T-helper 17 cell (primary cell): ENCODE data around the gene CYP11A1. TPM values are rescaled to one million over a fixed set of nuclear protein-coding genes. Genes with fewer than 3 reads are reported as not detected.

Experiments
- ATAC-seq: fragments of 150-1000 bp; cut with Tn5 transposase; 2 replicates; pipeline ENCODE4 v1.10.0; 2021; ENCODE audit warnings: mild to moderate bottlenecking, moderate library complexity
- DNase-seq, 3 donors: peaks; one replicate each; pipeline versions ENCODE4 v3.0.0 to v3.0.0-alpha.2; 2020 to 2021
- H3K9me3 ChIP-seq: one replicate; pipeline ENCODE4 v1.7.0; 2013; ENCODE audit warnings: low read length, mild to moderate bottlenecking; ENCODE audit not compliant: control insufficient read depth, poor library complexity, severe bottlenecking
- H3K27ac Mint-ChIP-seq: one replicate; pipeline ENCODE4 v1.8.0; 2022; ENCODE audit warnings: mild to moderate bottlenecking, moderate library complexity, mixed read lengths
- H3K27me3 Mint-ChIP-seq: one replicate; pipeline ENCODE4 v1.8.0; 2022; ENCODE audit warnings: mixed read lengths
- H3K36me3 Mint-ChIP-seq: one replicate; pipeline ENCODE4 v1.8.0; 2022; ENCODE audit warnings: low read depth, mixed read lengths
- H3K4me1 Mint-ChIP-seq: one replicate; pipeline ENCODE4 v1.8.0; 2022; ENCODE audit warnings: mild to moderate bottlenecking, mixed read lengths
- H3K4me3 Mint-ChIP-seq: one replicate; pipeline ENCODE4 v1.8.0; 2022; ENCODE audit warnings: mild to moderate bottlenecking, moderate library complexity, mixed read lengths
- total RNA-seq, 4 donors: library from RNA in 2 of 4; stranded (reverse) in 2 of 4; gene quantifications; one replicate each; pipeline ENCODE4 v1.2.3 and lab custom pipeline; 2022 to 2026

Gene CYP11A1
- total RNA-seq, 2 donors from 2014 or later, result not detected

DNA sequence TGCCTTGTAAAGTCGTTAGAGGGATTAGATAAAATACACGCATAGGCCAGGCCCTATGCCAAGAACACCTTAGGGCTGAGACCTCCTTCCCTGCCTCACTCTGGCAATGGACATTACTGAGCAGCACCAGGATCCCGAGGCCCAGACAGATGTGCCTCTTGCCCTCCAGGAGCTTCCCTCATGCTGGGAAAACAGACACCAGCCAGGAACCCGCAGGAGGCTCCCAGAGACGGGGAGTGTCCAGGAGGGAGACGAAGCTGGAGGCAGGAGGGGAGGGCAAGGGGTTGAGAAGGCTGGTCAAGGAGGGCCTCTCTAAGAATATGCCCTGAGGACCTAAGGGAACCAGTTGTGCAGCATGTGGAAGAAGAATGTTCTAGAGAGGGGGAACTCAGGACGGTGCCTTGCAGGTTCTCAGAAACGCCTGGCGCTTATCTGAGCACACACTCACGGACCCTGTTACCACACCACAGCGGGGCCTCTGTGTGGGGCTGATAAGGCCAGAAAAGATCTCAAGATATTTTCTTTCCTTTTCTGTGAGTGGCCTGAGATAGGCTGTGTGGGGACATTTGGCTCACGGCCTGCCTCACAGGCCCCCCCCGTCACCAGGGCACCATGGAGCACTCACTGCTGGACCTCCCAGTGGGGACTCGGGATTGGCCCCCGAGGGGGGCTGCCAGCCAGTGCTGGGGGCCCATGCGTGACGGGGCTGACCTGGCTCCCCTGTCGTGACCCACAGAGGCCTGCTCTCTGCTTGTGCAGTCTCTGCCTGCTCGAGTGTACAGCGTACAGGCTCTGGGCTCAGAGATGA, 22.0 kb upstream of the CYP11A1 start:
- Mint-ChIP-seq H3K27me3 (no peaks in the 10 kb centered on the region), H3K4me1 (peaks cover 14% of the 10 kb centered on the region), H3K4me3 (no peak overlapping the region), H3K27ac (no peak overlapping the region), H3K36me3 (no peaks in the 10 kb centered on the region)
- no peaks in the 10 kb centered on the region for H3K9me3 ChIP-seq
- no peak for ATAC-seq
- no peak for DNase-seq

DNA sequence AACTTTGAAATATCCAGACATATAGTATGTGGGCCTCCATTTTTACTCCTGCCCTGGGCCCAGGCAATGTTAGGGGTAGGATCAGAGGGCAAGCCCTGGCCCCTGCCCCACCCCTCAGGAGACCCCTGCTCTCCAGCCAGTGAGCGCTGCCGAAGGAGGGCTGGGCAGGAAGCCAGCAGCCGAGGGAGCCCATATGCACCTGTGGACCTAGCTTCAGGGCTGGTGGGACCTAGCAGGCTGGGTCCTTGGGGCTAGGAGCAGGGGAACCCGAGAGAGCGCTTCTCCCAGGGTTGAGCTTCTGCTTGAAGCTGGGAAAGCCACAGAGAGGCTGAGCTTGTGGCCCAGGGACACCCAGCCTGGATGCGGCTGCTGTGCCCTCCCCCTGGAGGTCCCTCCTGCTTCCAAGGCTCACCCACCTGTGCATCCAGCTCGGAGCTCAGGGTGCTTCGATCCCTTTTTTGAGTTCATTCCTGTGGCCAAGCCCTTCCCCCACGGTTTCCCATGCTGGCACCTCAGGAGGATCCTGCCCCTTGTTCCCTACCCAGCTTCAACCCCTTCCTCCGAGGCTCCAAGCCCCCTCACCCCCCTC, 21.0 kb upstream of the CYP11A1 start:
- H3K36me3 Mint-ChIP-seq, result no peaks in the 10 kb centered on the region
- H3K27me3 Mint-ChIP-seq, result no peaks in the 10 kb centered on the region
- H3K9me3 ChIP-seq, result no peaks in the 10 kb centered on the region
- ATAC-seq, result no peak
- no peak for DNase-seq
- no peak overlapping the region for H3K4me3 Mint-ChIP-seq
- peaks cover 23% of the 10 kb centered on the region for H3K4me1 Mint-ChIP-seq
- no peak overlapping the region for H3K27ac Mint-ChIP-seq

DNA sequence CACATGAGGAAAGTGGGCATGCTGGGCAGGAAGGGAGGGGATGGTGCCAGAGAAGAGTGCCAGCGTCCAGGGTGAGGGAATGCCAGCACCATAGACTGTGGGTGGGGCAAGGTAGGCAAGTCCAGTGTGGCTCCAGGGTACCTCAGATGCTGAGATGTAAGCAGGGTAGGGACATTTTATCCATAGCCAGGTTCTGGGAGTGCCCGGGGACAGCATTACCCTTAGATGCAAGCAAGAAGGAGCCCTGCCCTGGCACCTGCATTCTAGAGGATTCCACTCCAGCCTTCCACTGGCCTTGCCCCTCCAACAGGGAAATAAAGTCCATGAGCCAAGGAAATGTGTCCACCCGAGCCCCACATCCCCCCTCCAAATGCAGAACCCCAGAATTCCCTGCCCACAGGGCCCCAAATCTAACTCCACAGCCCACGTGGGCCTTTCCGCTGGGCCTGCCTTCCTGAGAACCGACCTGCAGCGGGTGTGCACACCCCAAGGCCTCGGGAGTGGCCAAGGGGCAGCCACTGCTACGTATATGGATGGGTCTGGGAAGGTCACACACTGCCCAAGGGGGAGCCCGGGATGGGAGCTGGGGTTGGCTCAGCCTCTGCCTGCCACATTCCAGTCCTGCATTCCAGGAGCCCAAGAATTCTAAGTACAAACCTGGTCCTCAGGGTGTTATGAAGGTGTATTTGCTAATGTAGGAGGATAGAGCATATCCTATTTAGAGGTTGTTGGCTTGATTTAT, 20.3 kb upstream of the CYP11A1 start:
- Mint-ChIP-seq H3K36me3 (no peaks in the 10 kb centered on the region), H3K27ac (no peak overlapping the region), H3K27me3 (no peaks in the 10 kb centered on the region), H3K4me3 (no peak overlapping the region), H3K4me1 (peaks cover 22% of the 10 kb centered on the region)
- no peaks in the 10 kb centered on the region for H3K9me3 ChIP-seq
- DNase-seq, result no peak
- no peak for ATAC-seq

DNA sequence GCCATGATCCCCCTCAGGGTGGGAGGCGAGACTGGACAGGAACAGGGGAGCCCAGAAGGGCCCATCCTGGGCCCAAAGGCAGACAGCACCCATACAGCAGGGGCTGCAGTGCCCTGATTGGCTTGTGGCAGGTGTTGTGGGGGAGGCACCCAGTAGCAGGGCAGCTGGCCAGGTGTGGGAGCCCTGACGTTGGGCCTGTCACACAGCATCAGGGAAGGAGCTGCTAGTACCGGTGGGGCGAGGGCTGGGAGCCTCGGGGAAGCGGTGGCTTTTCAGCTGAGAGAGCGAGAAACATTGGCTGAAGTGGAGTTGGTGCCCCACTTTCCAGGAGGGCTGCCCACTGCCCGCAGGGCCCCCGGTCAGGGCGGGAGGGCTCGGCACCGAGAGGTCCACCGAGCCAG, 19.7 kb upstream of the CYP11A1 start:
- H3K27me3 Mint-ChIP-seq, result no peaks in the 10 kb centered on the region
- no peak for ATAC-seq
- peak overlapping the region; percentile 24 for H3K27ac Mint-ChIP-seq
- no peaks in the 10 kb centered on the region for H3K9me3 ChIP-seq
- peaks cover 21% of the 10 kb centered on the region for H3K4me1 Mint-ChIP-seq
- no peak for DNase-seq
- no peaks in the 10 kb centered on the region for H3K36me3 Mint-ChIP-seq
- H3K4me3 Mint-ChIP-seq, result no peak overlapping the region

DNA sequence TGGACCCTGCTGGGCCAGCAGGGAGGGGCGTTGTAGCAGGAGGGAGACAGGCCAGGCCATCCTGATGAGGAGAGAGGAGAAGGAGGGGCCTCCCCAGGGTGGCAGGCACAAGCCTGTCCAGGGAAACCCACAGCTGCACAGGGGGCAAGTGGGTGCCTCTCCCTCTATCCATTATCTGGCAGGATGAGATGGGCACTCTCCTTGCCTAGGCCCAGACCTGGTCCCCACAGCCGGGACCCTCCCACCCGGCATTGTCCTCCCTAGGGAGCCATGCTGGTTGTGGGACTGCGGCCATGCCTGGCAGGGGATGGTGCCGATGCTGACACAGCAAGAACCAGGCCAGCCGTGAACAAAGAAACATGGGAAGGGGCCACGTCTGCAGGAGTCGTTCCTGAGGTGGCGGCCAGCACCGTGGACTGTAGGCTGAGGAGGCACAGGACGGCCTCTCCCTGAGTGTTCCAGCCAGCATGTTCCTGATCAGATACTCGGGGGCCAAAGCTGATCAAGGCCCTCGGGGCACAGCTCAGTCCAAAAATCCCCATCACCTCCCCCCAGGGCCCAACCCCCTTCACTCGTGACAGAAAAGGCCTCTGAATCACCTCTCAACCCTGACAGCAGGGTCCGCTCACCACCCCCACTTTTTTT, 19.2 kb upstream of the CYP11A1 start:
- Mint-ChIP-seq H3K27ac (peak overlapping the region; percentile 24), H3K36me3 (no peaks in the 10 kb centered on the region)
- H3K9me3 ChIP-seq, result no peaks in the 10 kb centered on the region

DNA sequence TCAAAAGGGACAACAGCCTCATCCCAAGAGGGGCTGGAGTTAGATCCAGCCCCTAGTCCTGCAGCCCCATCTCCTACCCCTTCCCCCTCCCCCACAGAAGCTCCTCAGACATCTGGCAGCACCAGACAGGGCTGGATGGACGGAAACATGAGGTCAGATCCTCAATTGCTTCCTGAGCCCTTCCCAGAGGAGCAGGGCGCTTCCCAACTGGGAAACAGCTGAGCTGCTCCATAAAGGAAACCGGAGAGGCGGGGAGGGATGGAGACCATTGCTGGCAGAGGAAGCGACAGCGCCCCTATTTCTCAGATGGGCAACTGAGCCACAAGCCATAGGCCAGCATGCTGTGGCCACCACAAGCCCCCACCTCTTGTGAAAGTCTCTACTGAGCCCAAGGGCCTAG, 18.3 kb upstream of the CYP11A1 start:
- H3K27me3 Mint-ChIP-seq, result no peaks in the 10 kb centered on the region
- no peak for ATAC-seq
- H3K27ac Mint-ChIP-seq, result peak overlapping the region; percentile 61
- peaks cover 16% of the 10 kb centered on the region for H3K4me1 Mint-ChIP-seq
- H3K4me3 Mint-ChIP-seq, result no peak overlapping the region
- no peaks in the 10 kb centered on the region for H3K36me3 Mint-ChIP-seq
- DNase-seq, result no peak
- H3K9me3 ChIP-seq, result no peaks in the 10 kb centered on the region

More for the DNA sequence above, 19.2 kb upstream of the CYP11A1 start:
- ATAC-seq, result no peak
- Mint-ChIP-seq H3K4me3 (no peak overlapping the region), H3K27me3 (no peaks in the 10 kb centered on the region), H3K4me1 (peaks cover 20% of the 10 kb centered on the region)
- no peak for DNase-seq

DNA sequence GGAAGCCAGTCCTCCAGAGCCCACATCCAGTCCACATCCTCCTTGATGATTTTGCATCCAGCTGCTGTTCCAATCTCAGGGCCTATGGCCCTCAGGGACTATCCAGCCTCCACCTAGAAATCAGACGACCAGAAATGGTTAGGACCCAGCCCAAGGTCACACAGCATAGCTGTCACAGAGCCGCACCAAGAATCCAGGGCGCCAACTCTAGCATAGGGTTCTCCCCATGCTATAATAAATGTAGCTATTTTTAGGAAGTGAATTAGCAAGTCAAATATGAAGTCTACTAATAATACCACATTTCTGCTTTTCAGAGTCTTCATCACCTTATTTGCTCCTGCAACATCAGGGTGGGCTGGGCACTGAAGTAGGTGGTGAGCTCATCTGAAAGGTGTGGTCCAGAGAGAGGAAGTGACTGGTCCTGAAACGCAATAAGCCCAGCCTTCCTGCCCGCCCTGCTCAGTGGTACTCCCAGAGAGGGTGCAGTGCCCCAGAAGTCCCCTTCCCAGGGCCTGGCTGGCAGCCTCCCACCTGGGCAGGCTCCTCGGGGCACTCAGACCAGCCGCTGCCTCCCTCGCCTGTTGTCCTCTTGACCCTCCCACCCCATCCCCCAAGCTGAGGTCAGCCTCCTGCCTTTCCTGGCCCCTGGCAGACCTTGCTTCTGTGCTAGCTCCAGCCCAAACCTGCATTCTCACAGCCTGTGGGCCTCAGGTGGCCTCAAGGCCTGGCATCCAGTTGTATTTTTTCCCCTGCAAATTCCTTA, 17.6 kb upstream of the CYP11A1 start:
- peaks cover 13% of the 10 kb centered on the region for H3K4me1 Mint-ChIP-seq
- H3K4me3 Mint-ChIP-seq, result no peak overlapping the region
- no peak for DNase-seq
- H3K36me3 Mint-ChIP-seq, result no peaks in the 10 kb centered on the region
- no peaks in the 10 kb centered on the region for H3K9me3 ChIP-seq
- peak overlapping the region; percentile 92 for H3K27ac Mint-ChIP-seq
- H3K27me3 Mint-ChIP-seq, result no peaks in the 10 kb centered on the region
- peak; percentile 77 for ATAC-seq

DNA sequence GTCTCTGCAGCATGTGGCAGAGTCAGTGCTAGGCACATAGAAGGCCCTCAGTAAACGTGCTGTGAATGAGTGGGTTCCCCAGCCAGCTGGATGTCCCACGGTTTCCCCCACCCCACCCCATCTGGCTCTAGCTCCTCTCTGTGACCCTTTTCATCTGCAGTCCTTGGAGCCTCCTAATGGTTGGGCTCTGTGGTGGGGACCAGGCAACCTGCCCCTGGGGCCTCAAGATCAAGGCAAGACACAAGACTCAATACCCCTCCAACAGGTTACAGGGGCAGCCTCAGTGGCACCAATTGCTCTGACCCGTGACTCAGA, 17.1 kb upstream of the CYP11A1 start:
- peak overlapping the region; percentile 50 for H3K4me3 Mint-ChIP-seq
- peaks cover 13% of the 10 kb centered on the region for H3K4me1 Mint-ChIP-seq
- H3K36me3 Mint-ChIP-seq, result no peaks in the 10 kb centered on the region

DNA sequence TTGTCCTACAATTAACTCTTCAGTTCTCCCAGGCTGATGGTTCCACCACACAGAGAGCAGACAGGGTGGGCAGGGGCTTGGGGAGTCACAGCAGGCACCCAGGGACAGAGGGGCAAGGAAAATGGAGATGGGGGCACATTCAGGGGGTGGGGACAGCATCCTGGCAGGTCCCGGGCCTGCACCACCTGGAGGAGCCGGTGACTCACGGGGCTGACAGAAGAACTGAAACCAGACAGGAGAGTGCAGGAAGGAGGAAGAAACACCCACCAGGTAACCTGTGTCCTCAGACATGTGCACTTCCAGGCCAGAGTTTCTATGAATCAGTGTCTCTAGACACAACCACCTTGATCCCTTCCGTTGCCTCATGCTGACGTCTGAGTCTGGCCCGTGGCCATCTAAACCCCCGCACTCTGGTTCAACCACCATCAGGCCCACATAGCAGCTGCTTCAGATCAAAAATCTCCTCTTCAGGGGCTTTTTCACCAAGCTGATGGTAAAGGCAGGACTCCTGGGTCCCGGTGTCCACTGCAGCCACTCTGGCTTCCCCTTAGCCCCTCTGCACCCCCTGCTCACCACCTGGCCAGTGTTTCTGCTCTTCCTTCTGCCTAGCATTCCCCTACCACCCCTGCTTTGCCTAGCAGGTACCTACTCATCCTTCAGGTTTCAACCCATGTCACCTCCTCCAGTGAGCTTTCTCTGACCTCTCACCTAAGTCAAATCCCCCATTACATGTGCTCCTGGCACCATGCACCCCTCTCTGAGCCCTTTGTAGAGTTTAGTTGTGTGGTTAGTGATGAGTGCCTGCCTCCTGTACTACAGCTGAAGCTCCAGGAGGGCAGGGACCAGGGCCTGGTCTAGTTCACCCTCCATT, 16.5 kb upstream of the CYP11A1 start:
- ATAC-seq, result peak; percentile 57
- Mint-ChIP-seq H3K36me3 (no peaks in the 10 kb centered on the region), H3K27me3 (no peaks in the 10 kb centered on the region), H3K27ac (peak overlapping the region; percentile 92), H3K4me1 (peaks cover 13% of the 10 kb centered on the region), H3K4me3 (peak overlapping the region; percentile 50)
- no peaks in the 10 kb centered on the region for H3K9me3 ChIP-seq
- DNase-seq, result peak in 1 of 3 donors; percentile 16

More for the DNA sequence above, 17.1 kb upstream of the CYP11A1 start:
- H3K9me3 ChIP-seq, result no peaks in the 10 kb centered on the region
- ATAC-seq (no peak), DNase-seq (no peak)
- Mint-ChIP-seq H3K27me3 (no peaks in the 10 kb centered on the region), H3K27ac (peak overlapping the region; percentile 92)

DNA sequence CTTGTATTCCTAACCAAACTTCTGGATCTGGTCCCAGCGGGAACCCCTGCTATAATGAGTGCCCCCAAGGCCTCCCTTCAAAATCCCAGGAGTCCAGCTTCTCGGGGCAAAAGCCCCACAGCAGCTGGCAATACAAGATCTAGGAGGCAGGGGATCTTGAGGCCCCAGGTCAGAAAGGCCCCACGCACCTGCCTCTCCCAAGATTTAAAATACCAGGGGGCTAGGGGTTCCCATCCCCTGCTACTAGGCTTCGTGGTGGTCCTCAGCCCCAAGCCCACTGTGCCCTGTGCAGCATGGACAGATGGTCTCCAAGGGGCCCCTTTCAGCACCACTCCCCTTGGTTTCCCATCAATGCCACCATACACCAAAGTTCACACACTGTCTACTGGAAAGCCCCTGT, 15.8 kb upstream of the CYP11A1 start:
- no peak overlapping the region for H3K4me3 Mint-ChIP-seq
- no peak for ATAC-seq
- no peaks in the 10 kb centered on the region for H3K9me3 ChIP-seq
- DNase-seq, result no peak
- H3K27me3 Mint-ChIP-seq, result no peaks in the 10 kb centered on the region
- H3K27ac Mint-ChIP-seq, result peak overlapping the region; percentile 92
- H3K4me1 Mint-ChIP-seq, result peaks cover 13% of the 10 kb centered on the region
- no peaks in the 10 kb centered on the region for H3K36me3 Mint-ChIP-seq

DNA sequence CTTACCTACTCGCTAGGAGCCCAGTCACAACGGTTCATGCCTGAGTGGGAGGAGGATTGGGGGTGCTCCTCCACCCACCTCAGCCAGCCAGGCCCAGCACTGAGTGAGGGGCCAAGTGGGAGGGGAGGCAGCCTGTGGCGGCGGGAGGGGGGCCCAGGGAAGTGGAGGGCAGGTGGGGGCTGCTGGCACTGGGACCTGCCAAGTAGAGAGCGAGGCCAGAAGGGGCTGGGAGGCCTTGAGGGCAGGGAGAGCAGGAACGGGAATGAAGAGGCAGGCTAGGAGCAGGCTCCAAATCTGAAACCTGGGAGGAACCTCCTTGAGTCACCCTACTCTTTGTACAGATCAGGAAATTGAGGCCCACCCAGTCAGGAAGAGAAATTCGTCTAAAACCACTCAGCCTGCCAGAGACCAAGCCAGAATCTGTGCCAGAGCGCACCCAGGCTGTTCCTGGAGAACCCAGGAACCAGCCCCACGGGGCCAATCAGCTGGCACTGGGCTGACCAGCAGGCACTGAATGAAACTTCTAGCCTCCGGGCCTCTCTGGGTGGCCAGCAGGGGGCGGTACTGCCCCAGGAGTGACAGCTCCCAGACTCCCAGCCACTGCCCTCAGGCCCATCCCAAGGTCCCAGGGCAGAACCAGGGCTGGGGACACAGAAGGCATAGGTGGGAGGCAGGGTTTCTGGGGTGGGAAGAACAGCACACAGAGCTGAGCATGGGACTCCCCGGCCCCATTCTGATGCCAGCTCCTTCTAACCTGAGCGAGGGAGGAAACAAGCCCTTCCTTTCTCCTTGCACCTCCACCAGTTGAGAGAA, 14.8 kb upstream of the CYP11A1 start:
- Mint-ChIP-seq H3K27me3 (no peaks in the 10 kb centered on the region), H3K4me1 (peaks cover 13% of the 10 kb centered on the region), H3K27ac (peak overlapping the region; percentile 67), H3K4me3 (no peak overlapping the region), H3K36me3 (no peaks in the 10 kb centered on the region)
- H3K9me3 ChIP-seq, result no peaks in the 10 kb centered on the region
- DNase-seq, result peak; percentile 61 to 75 (median 70)
- peak; percentile 55 for ATAC-seq
